ENCODE data around the gene SMO. TPM values are rescaled to one million over a fixed set of nuclear protein-coding genes. Genes with fewer than 3 reads are reported as not detected.
"Not testable (repeated sequence)": the region's sequence is repeated elsewhere in the genome, so short reads cannot be mapped to it uniquely, and the experiment has no call there.

SMO gene
- total RNA-seq, 1 donor = 1.3 TPM

DNA sequence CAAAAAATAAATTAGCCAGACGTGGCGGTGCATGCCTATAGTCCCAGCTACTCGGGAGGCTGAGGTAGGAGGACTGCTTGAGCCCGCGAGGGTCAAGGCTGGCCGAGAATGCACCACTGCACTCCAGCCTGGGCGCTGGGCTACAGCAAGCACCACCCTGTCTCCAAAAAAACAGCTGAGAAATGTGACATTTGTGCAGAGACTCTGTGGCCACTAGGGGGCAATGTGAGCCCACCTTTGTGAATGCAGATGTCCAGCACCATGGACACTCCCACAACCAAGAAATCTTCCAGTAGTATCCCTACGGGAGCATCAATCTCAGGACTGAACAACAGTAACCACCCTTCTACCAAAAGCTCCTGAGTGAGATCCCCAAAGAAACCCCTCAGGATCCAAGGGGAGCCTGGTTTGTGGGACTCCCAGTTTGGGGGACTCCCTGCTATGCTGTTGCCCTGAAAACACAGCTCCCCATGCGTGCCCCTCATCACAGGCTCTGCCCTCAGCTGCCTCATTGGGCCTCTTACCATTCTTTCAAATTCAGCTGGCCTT lies 30.2 kb downstream of the SMO start:
- TF ChIP-seq, protein P1, sequence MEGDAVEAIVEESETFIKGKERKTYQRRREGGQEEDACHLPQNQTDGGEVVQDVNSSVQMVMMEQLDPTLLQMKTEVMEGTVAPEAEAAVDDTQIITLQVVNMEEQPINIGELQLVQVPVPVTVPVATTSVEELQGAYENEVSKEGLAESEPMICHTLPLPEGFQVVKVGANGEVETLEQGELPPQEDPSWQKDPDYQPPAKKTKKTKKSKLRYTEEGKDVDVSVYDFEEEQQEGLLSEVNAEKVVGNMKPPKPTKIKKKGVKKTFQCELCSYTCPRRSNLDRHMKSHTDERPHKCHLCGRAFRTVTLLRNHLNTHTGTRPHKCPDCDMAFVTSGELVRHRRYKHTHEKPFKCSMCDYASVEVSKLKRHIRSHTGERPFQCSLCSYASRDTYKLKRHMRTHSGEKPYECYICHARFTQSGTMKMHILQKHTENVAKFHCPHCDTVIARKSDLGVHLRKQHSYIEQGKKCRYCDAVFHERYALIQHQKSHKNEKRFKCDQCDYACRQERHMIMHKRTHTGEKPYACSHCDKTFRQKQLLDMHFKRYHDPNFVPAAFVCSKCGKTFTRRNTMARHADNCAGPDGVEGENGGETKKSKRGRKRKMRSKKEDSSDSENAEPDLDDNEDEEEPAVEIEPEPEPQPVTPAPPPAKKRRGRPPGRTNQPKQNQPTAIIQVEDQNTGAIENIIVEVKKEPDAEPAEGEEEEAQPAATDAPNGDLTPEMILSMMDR (IDR thresholded peaks at IDR 0.05; ENCODE audit: insufficient read depth, low read depth, low read length) = peak; percentile 90
- DNase-seq (ENCODE audit: low read depth) = peak; percentile 79

GRCh38 chr7:129219166-129219565 lies 30.7 kb downstream of the SMO start:
- not testable (repeated sequence) for H3K4me3 ChIP-seq (ENCODE audit: low read depth, low read length); DNase-seq (ENCODE audit: low read depth)

More for the DNA sequence above, 30.2 kb downstream of the SMO start:
- no peak overlapping the region for H3K4me3 ChIP-seq (ENCODE audit: low read depth, low read length)

DNA sequence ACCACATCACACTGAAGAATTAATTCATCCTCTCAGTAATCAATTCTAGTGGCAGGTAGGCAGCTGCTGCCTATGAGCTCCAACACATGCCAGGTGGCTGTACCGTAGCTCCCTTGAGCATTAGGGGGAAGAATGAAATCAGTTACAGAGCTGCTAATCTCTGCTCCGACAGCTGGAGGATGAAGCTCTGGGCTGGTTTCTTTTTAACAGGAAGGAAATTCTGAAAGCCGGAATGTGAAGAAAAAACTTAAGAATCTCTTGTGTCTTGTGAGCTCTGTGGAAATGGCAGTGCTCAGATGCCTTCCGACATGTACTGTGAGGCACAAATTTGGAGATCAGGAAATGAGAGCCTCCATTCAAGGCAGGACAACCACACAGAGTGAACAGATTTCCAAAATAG lies 33.6 kb downstream of the SMO start:
- TF ChIP-seq, protein P1 (IDR thresholded peaks at IDR 0.05; ENCODE audit: insufficient read depth, low read depth, low read length) = no peak
- H3K4me3 ChIP-seq (ENCODE audit: low read depth, low read length) = no peak overlapping the region
- no peak for DNase-seq (ENCODE audit: low read depth)

DNA sequence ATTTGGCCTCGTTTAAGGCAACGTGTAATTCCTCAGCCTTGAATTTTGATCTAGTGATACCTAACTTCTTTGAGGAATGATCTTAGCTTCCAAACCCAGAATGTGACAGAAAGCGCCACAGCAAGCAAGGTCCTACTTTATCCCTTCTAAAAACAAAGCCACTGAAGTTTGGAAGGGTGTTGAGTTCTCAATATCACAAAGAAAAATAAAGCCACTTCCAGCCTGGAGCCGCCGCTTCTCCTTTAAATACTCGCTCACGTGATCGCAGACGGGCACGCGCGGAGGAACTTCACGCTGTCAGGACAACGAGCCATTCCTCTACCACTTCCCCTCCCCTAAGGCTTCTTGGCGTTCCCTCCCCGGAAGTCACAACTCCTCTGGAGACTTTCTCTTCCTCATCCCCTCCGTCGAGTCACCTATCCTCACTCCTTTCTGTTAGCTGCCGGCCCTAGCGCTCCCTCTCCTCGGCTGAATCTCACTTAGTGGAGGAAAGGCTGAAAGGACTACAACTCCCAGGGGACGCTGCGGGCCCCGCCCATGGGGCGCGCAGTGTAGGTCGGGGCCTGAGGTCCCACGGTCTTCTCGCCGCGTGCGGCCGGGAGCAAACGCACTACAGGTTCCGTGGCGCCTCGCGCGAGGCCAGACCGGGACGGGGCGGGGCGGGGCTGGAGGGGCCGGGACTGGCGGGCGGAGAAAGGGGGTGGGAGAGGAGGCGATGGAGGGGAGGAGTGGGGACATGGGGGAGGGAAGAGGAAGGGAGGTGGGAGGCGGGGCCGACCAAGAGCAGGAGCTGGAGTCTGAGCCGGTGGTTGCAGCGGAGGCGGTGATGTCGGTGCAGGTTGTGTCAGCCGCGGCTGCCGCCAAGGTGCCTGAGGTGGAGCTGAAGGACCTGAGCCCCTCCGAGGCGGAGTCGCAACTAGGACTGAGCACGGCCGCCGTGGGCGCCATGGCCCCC lies 36.1 kb downstream of the SMO start, which contains the start of gene AHCYL2:
Gene AHCYL2 (plus strand): TSS at position 780 of the 955 bp plus-strand sequence.
- peak within 1 kb of the TSS; percentile 73 for H3K4me3 ChIP-seq (ENCODE audit: low read depth, low read length)
- TF ChIP-seq, protein P1 (IDR thresholded peaks at IDR 0.05; ENCODE audit: insufficient read depth, low read depth, low read length) = no peak
- DNase-seq (ENCODE audit: low read depth) = peak; percentile 97

GRCh38 chr7:129225206-129225930 lies 36.9 kb downstream of the SMO start:
- TF ChIP-seq, protein P1 (IDR thresholded peaks at IDR 0.05; ENCODE audit: insufficient read depth, low read depth, low read length) = no peak
- peak; percentile 23 for DNase-seq (ENCODE audit: low read depth)
- H3K4me3 ChIP-seq (ENCODE audit: low read depth, low read length) = peak overlapping the region; percentile 73

DNA sequence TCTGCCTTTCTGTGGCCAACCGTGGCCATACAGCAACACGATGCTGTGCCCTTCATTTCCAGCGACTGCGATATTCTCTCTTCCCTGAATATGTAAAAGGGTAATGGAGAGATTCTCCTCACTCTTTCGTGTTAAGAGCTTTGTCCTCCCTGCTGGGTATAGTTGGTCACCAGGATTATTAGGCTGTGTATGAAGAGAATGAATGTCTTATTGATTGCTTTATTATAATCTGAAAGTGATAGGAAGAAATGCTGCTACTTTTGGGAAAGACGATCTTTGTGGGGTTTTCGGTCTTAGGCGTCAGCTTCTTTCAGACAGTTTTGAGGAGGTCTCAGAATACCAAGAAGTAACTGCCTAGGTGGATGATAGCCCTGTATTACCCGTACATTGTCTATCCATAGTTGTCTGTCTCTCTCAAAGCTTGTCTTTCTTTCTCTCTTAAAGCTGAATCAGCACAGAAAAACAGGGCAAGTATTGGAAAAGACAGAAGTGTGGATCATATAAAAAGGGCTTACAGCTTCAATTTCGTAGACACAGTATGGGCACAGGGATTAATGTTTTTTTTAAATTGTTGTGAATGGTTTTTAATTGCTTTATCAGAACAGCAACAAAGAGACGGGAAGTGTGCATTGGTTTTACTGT lies 37.6 kb downstream of the SMO start:
- DNase-seq (ENCODE audit: low read depth) = no peak
- H3K4me3 ChIP-seq (ENCODE audit: low read depth, low read length) = peak overlapping the region; percentile 73
- TF ChIP-seq, protein P1 (IDR thresholded peaks at IDR 0.05; ENCODE audit: insufficient read depth, low read depth, low read length) = no peak

Measured in fibroblast of villous mesenchyme (primary cell).